HEK293T (cell line): ENCODE data around the gene SUSD5.

ENCODE experiments used
- CTCF ChIA-PET: fragments of 350-600 bp; formaldehyde crosslinking; extraction: SDS; loops from one replicate; lab custom pipeline; 2021; ENCODE audit warnings: antibody characterized with exemption, inconsistent platforms; lab: Yijun Ruan, JAX
- POLR2A ChIA-PET: fragments of 350-600 bp; formaldehyde crosslinking; extraction: SDS; loops from one replicate; lab custom pipeline; 2020; ENCODE audit warnings: antibody characterized with exemption, inconsistent platforms; lab: Yijun Ruan, JAX
- DNase-seq: peaks from one replicate; pipeline ENCODE4 v3.0.0; 2012; ENCODE audit warnings: mixed read lengths; ENCODE audit errors: extremely low spot score
- ARNT ChIP-seq: fragments of 450-650 bp; IDR thresholded peaks from 2 replicates; pipeline ENCODE4 v1.6.1; 2017; ENCODE audit warnings: mild to moderate bottlenecking
- BHLHE40 ChIP-seq: fragments of 450-650 bp; IDR thresholded peaks from 2 replicates; pipeline ENCODE4 v1.6.1; 2016; ENCODE audit warnings: mild to moderate bottlenecking, moderate library complexity, borderline replicate concordance
- CTBP1 ChIP-seq: fragments of 450-650 bp; IDR thresholded peaks from 2 replicates; pipeline ENCODE4 v1.6.1; 2016; ENCODE audit warnings: borderline replicate concordance
- ELF4 ChIP-seq: fragments of 450-650 bp; IDR thresholded peaks from 2 replicates; pipeline ENCODE4 v1.6.1; 2017; ENCODE audit warnings: antibody characterized with exemption
- FOXA1 ChIP-seq: fragments of 450-650 bp; IDR thresholded peaks from 2 replicates; pipeline ENCODE4 v1.6.1; 2016; ENCODE audit warnings: mild to moderate bottlenecking
- FOXK2 ChIP-seq: fragments of 450-650 bp; IDR thresholded peaks from 2 replicates; pipeline ENCODE4 v1.6.1; 2016; ENCODE audit warnings: mild to moderate bottlenecking
- FOXM1 ChIP-seq: fragments of 450-650 bp; IDR thresholded peaks from 2 replicates; pipeline ENCODE4 v1.6.1; 2017; ENCODE audit warnings: mild to moderate bottlenecking, borderline replicate concordance
- HDGF ChIP-seq: fragments of 450-650 bp; IDR thresholded peaks from 2 replicates; pipeline ENCODE4 v1.6.1; 2017; ENCODE audit warnings: antibody characterized with exemption, borderline replicate concordance
- L3MBTL2 ChIP-seq: fragments of 450-650 bp; conservative IDR thresholded peaks from 2 replicates; pipeline ENCODE4 v1.6.1; 2016; ENCODE audit warnings: mild to moderate bottlenecking
- LEF1 ChIP-seq: fragments of 450-650 bp; IDR thresholded peaks from 2 replicates; pipeline ENCODE4 v1.6.1; 2017; ENCODE audit warnings: mild to moderate bottlenecking, borderline replicate concordance
- NFRKB ChIP-seq: fragments of 450-650 bp; IDR thresholded peaks from 2 replicates; pipeline ENCODE4 v1.6.1; 2016; ENCODE audit warnings: mild to moderate bottlenecking, moderate library complexity
- PKNOX1 ChIP-seq: fragments of 450-650 bp; IDR thresholded peaks from 2 replicates; pipeline ENCODE4 v1.6.1; 2016
- SP1 ChIP-seq: fragments of 450-650 bp; IDR thresholded peaks from 2 replicates; pipeline ENCODE4 v1.6.1; 2017
- SUZ12 ChIP-seq: fragments of 450-650 bp; IDR thresholded peaks from 2 replicates; pipeline ENCODE4 v1.6.1; 2016; ENCODE audit warnings: mild to moderate bottlenecking
- TARDBP ChIP-seq: fragments of 450-650 bp; IDR thresholded peaks from 2 replicates; pipeline ENCODE4 v1.6.1; 2016
- ZNF384 ChIP-seq: fragments of 450-650 bp; IDR thresholded peaks from 2 replicates; pipeline ENCODE4 v1.6.1; 2016

The SUSD5 gene

GRCh38 chr3:33174095-33174494, 44.5 kb downstream of the SUSD5 start:
- ChIA-PET CTCF (no interaction called here), POLR2A (no interaction called here)
- no peak for TF ChIP-seq LEF1
- TF ChIP-seq NFRKB, result no peak
- TF ChIP-seq FOXM1, result no peak
- no peak for DNase-seq

- POLR2A ChIA-PET, result no interaction called here
- CTCF ChIA-PET, result no interaction called here
- TF ChIP-seq LEF1 (no peak), FOXA1 (no peak), SP1 (no peak), SUZ12 (no peak), TARDBP (no peak), L3MBTL2 (no peak), ZNF384 (no peak), FOXK2 (no peak), ARNT (no peak), CTBP1 (no peak), ELF4 (no peak), PKNOX1 (no peak), BHLHE40 (no peak), FOXM1 (no peak), HDGF (no peak), NFRKB (no peak)
- DNase-seq, result no peak
Measured at GRCh38 chr3:33173672-33174071, 44.9 kb downstream of the SUSD5 start.

- ChIA-PET CTCF (no interaction called here), POLR2A (no interaction called here)
- no peak for DNase-seq
- TF ChIP-seq FOXK2 (no peak), LEF1 (no peak), ZNF384 (no peak), SUZ12 (no peak), NFRKB (no peak), TARDBP (no peak)
Measured at GRCh38 chr3:33173103-33173502, 45.5 kb downstream of the SUSD5 start.

GRCh38 chr3:33171580-33171979, 47.0 kb downstream of the SUSD5 start:
- TF ChIP-seq FOXA1 (no peak), PKNOX1 (no peak), ELF4 (no peak), SP1 (no peak), L3MBTL2 (no peak), SUZ12 (no peak), FOXK2 (no peak), ARNT (no peak), ZNF384 (no peak), BHLHE40 (no peak), LEF1 (no peak), HDGF (no peak), NFRKB (no peak), FOXM1 (no peak)
- CTCF ChIA-PET, result no interaction called here
- no peak for DNase-seq
- POLR2A ChIA-PET, result no interaction called here

- ChIA-PET CTCF (no interaction called here), POLR2A (no interaction called here)
Measured at GRCh38 chr3:33170531-33170930, 48.1 kb downstream of the SUSD5 start.

GRCh38 chr3:33167716-33168336, 50.8 kb downstream of the SUSD5 start:
- ChIA-PET CTCF (no interaction called here), POLR2A (no interaction called here)
- no peak for TF ChIP-seq CTBP1
- TF ChIP-seq HDGF, result no peak
- TF ChIP-seq LEF1, result no peak
- no peak for TF ChIP-seq ZNF384
- TF ChIP-seq ELF4, result no peak
- no peak for TF ChIP-seq PKNOX1
- TF ChIP-seq TARDBP, result no peak
- TF ChIP-seq SUZ12, result no peak
- TF ChIP-seq FOXA1, result no peak
- no peak for TF ChIP-seq SP1
- TF ChIP-seq ARNT, result no peak
- DNase-seq, result no peak

More at GRCh38 chr3:33170531-33170930, 48.1 kb downstream of the SUSD5 start:
- TF ChIP-seq FOXM1, result no peak
- no peak for TF ChIP-seq SUZ12
- TF ChIP-seq ZNF384, result no peak
- TF ChIP-seq NFRKB, result no peak
- no peak for TF ChIP-seq ELF4
- TF ChIP-seq ARNT, result no peak
- TF ChIP-seq LEF1, result no peak
- TF ChIP-seq HDGF, result no peak
- no peak for TF ChIP-seq FOXA1
- TF ChIP-seq BHLHE40, result no peak
- TF ChIP-seq CTBP1, result no peak
- TF ChIP-seq SP1, result no peak
- no peak for TF ChIP-seq L3MBTL2
- no peak for TF ChIP-seq PKNOX1
- TF ChIP-seq TARDBP, result no peak
- TF ChIP-seq FOXK2, result no peak
- no peak for DNase-seq
